Stimulated activated CD4-positive, alpha-beta T cell treated with anti-CD3 and anti-CD28 coated beads, Interleukin-4, amount 100 ng/mL, for 1 hour (primary cell): ENCODE results near the gene ADCY5.

Experiments used
- DNase-seq: peaks from one replicate; pipeline ENCODE4 v3.0.0-alpha.2; 2020

The ADCY5 gene

GRCh38 chr3:123296836-123297626 is 151.9 kb downstream of the ADCY5 start:
- no peak for DNase-seq

GRCh38 chr3:123296261-123296660 is 152.6 kb downstream of the ADCY5 start:
- DNase-seq = no peak

- no peak for DNase-seq
Measured at GRCh38 chr3:123295901-123296250, 153.0 kb downstream of the ADCY5 start.

GRCh38 chr3:123295171-123295900 is 153.6 kb downstream of the ADCY5 start:
- no peak for DNase-seq

- no peak for DNase-seq
Measured at GRCh38 chr3:123294296-123294938, 154.5 kb downstream of the ADCY5 start.

GRCh38 chr3:123292321-123293310 is 156.3 kb downstream of the ADCY5 start:
- DNase-seq = no peak

GRCh38 chr3:123291404-123291803 is 157.5 kb downstream of the ADCY5 start:
- DNase-seq = no peak

- DNase-seq = no peak
Measured at GRCh38 chr3:123290962-123291361, 157.9 kb downstream of the ADCY5 start.

GRCh38 chr3:123290107-123290930 is 158.6 kb downstream of the ADCY5 start:
- no peak for DNase-seq

GRCh38 chr3:123289391-123290106 is 159.3 kb downstream of the ADCY5 start:
- no peak for DNase-seq

- no peak for DNase-seq
Measured at GRCh38 chr3:123287962-123288302, 161.0 kb downstream of the ADCY5 start.

GRCh38 chr3:123287051-123287961 is 161.6 kb downstream of the ADCY5 start:
- DNase-seq = no peak

- no peak for DNase-seq
Measured at GRCh38 chr3:123286308-123287023, 162.4 kb downstream of the ADCY5 start.

- no peak for DNase-seq
Measured at GRCh38 chr3:123285931-123286307, 163.0 kb downstream of the ADCY5 start.

GRCh38 chr3:123285479-123285878 is 163.4 kb downstream of the ADCY5 start:
- DNase-seq = no peak

- DNase-seq = no peak
Measured at GRCh38 chr3:123285066-123285465, 163.8 kb downstream of the ADCY5 start.

GRCh38 chr3:123284399-123285010 is 164.4 kb downstream of the ADCY5 start:
- DNase-seq = no peak

- no peak for DNase-seq
Measured at GRCh38 chr3:123283657-123284398, 165.1 kb downstream of the ADCY5 start.
